GM19328 (cell line): Measurements from ENCODE around the gene DMBX1.

ENCODE experiments used
- ATAC-seq: cut with Tn5 transposase; IDR thresholded peaks from one replicate; pipeline ENCODE4 v1.9.1; 2021; ENCODE audit warnings: mild to moderate bottlenecking, moderate library complexity; ENCODE audit not compliant: unreplicated experiment

DMBX1 gene

DNA sequence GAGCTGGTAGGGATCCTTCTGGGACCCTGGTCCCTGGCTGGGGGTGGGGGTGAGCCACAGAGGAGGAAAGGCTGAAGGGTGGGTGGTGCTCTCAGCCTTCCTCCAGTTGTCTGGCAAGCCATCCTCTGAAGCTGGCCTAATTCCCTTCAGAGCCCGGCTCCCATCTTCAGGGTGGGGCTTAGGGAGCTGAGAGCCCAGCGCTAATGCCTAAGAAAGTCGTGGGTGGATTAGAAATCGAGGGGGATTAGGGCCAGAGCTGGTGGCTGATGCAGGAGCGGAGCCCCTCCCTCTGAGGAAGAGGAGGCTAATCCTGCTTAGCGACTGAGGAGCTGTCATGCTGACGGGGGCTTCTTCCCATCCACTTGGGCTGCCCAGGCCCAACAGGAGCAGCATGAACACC lies 30.8 kb upstream of the DMBX1 start:
- no peak for ATAC-seq

DNA sequence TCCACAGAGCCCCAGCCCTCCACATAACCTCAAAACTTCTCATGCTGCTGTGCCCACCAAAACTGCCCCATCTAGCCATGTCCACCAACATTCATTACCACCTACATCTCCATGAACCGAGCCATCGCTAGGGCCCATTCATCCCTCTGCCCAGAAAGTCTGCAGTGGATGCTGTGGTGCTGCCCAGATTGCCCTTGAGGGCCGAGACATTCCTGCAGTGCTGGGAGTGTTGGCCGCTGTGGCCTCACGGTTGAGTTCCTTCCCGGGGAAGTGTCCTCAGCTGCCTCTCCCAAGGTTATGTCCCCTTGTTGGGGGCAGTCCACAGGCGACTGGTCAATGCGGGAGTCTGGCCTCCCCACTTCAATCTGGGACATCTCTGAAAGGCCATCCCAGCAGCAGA lies 30.3 kb upstream of the DMBX1 start:
- ATAC-seq = no peak

DNA sequence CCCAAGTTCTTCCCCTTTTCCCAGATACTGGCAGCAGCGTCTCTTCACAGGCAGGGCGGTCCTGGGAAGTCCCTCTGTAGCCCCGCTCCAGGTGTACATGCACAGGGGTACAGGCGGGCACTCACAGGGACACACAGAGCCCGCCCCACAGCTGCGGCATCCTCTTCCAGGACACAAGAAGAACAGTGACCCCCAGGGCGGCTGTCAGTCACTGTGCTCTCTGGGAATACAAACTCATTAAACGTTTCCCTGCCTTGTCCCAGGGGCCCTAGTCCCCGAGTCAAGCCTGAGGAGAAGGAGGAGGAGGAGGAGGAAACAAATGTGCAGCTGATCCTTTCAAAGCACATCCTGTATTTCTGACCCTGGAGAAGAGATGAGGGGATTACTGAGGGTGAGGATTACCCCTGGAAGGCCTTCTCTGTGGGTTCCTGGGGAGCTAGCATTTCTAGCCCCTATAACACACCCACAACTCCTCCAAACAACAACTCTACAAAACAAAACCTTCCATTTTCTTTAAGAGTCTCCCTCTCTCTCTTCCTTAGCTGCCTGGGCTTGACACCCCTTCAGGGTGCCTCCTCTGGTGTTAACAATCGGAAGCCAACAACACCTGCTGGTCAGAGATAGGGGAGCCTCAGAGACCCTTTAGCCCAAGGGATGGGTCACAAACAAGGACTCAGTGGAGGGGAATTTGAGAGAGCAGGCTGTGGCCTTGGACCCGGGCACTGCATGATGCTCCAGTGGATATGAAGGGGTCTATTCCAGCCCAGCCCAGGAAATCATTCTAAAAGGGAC lies 28.4 kb upstream of the DMBX1 start:
- ATAC-seq = no peak

DNA sequence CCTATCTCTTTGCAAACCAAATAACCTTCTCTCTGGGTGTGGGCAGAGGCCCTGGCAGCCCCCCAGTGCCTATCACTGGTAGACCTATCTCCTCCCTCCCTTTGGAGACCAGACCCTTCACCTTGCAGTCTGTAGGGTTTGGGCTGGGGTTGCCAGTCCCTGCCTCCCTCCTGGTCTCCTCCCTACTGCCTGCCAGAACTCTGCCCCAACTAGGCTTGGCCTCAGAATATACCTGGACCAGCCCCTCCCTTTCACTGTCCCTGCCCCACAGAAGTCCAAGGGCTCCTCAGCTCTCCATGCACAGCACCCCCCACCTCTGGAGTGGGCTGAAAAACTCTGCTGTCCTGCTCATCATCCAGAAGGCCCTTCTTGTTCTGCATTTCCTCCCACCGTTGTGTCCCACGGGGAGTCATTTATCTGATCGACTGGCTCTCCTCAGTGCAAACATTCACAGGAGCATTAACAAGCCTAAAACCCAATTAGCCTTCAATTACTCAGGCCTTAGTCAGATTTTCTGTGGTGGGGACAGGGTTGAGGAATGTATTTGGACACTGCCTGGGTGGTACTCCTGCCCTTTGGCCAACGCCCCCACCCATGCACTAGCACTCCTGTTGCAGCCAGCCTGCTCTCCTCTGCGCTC lies 27.7 kb upstream of the DMBX1 start:
- no peak for ATAC-seq

DNA sequence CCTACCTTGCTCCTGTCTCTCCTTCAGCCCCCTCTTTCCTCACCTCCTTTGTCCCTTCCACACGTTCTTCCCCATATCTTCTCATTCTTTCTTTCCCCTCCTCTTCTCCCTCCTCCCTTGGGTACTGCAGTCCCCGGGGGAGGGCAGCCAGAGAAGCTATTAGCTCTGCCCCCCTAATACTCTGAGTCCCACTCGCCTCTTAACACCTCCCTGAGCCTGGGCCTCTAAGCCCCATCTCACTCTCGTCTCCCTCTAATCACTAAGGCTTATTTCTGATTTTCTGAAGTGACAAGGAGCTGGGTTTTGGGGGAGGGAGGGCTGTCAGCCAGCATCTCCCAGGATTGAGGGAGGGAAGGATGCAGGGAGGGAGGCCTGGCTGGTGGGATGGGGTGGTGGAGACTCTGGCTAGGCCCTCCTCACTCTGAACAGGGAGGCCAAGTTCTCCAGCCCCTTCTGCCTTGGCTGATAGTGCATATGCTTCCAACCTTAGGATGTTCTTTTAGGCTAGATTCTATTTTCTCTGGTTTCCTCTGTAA lies 25.6 kb upstream of the DMBX1 start:
- ATAC-seq = no peak

DNA sequence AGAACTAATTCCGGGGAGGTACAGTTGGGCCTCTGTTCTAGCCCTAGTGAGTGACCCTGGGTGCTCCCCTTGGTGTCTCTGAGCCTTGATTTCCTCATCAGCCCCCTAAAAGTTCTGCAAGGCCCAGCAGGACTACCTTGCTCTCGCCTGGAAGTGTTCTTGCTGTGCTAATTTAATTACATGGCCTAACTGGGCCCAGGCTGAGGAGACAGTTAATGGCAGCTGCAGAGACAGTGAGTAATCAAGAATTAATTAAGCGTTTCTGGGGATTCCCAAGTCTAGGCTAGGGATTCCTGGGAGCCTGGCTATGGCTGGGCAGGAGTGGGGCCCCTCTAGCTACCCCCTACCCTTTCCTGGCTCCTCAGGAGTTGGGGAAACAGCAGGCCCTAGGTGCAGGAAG lies 24.7 kb upstream of the DMBX1 start:
- ATAC-seq = no peak

DNA sequence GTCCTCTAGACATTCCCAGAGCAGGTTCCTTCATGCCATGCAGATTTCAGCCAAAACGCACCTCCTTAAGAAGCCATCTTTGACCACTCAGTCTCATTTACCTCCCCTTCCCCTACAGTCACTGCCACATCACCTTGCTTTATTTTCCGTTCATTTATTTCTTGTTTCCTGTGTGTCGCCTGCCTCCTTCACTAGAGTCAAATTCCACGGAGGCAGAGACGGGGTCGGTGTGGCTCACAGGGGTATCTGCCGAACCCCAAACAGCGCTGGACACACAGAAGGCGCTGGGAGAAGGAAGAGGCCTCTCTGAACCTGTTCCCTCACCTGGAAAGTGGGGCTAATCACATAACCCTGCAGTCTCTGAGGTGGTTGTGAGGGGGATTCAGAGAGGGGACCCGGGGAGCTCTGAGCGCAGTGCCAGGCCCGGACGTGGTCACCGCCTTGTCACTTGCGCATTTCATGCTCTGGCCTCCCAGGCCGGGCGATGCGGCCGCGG lies 23.6 kb upstream of the DMBX1 start:
- ATAC-seq = no peak

DNA sequence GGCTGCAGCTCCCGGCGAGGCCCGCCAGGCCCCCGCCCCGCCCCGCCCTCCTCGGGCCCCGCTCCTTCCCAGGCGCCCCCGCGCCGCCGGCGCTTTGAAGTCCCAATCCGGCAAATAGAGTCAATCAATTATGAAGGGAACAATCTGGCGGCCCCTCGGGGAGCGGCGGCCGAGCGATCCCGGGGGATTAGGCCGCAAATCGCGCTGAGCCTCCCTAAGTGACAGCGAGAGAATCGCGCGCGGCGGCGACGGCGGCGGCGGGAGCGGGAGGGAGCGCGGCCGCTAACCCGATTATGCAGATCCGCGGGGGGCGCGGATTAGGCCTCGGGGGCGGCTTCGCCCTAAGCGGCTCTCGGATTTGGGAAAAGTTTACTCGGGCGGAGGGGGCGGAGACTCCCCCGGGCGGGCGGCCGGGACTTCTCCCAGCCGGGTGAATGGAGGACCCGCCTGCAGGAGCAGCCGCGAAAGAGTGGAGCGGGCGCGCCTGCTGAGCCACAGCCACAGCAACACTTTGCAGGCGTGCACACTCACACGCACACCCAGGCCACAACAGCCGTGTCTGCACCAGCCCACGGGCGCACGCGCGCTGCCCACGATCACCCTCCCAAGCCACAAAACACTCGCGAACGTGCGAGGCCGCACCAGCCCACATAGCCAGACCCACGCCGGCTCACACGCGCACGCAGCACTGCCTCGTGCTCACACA lies 23.0 kb upstream of the DMBX1 start:
- ATAC-seq = no peak

DNA sequence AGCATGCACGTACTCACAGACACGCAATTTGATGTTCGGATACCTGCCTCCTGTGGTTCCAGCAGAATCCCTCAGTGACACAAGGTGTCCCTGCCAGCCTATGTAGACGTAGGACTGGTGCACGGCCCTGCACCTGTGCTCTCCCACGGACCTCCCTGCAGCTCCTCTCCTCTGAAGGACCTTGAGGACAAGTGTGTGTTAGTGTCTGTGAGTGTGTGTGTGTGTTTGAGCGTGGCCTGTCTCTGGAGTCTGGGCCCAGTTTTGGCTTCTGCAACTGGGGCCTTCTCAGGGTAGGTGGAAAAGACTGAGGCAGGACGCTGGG lies 22.5 kb upstream of the DMBX1 start:
- no peak for ATAC-seq

DNA sequence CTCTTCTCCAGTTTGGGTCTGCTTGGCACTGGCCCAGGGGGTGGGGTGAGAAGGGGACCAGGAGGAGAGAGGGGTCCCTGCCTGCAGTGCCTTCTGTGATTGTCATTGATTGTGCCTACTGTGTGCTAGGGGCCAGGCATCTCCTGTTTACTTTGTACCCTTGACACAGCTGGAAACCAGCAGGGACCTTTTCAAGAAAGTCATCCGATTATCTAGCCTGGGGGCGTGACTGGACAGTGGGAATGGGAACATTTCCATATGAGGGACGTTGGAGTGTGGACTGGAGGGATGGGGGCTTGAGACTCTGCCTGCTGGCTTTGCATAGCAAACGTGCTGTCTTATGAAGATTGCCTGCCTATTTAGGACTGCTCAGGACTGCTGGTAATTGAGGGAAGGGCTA lies 19.8 kb upstream of the DMBX1 start:
- no peak for ATAC-seq

DNA sequence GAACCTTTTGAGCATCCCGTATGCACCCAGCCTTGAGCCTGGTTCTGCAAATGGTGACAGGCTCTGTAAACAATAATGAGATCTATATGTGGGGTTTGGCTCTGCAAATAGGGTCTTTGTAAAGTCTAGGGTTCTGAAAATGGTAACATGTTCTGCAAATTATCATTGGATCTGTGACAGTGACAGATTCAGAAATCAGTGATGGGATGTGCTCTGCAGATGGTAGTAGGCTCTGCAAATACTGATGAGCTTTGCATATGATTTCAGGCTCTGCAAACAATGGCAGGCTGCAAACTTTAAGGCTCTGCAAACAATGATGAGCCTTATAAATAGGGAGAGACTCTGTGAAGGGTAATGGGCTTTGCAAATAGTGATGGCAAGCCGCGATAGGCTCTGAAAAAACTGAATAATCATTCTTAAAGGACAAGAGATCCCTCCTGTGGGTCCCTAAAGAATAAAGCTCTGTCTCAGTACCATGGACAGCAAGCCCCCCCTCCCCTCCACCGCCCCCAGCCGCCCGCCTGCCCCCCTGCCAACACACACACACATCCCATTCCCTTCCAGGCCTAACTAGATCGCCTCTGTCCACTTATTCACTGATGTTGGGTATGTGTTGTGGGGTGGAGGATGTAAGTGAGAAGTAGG lies 17.7 kb upstream of the DMBX1 start:
- no peak for ATAC-seq

DNA sequence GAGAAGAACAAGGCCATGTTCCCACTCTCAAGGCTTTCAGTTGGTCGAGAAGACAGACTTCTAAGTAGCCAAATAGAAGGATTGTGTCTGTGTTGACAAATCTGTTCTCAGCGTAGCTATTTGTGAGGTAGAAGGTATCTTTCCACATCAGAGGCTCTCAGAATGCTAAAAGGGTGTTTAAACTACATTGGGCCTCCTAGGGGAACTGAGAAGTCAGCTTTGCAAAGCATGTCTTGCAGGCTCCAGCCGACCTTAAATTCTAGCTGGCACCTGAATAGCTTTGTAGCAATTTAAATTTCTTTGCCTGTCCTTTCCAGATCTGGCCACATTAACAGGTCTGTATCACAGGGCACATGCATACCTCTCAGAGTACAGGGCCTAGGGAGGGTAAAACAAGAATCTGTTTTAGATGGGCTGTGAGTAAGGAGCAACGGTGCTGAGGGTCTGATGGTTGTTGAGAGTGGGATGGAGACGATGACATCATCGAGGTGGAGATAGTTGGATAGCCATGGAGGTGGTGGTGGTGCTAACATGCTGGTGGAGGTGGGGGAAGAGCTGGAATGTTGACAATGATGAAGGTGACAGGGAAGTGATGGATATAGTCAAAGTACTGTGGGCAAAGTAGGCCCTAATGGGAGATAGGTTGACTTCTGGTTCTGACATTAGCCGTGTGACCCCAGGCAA lies 17.0 kb upstream of the DMBX1 start:
- no peak for ATAC-seq

DNA sequence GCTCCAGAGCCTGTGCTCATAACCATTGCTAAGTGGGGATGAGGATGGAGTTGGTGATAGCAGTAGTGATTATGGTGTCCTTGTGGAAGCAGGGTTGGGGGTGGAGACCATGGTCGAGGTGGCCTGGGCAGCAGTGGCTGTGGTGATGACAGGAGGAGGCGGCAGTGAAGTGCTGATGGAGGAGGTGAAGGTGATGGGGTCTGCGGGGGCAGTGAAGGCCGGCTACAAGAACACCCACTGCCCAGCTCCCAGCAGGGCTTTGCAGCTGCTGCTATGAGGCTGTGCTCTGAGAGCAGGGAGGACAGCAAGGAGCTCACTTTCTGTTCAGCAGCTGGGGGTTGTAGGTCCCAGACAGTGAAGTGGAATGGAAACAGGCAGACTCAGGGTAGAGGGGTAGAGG lies 15.6 kb upstream of the DMBX1 start:
- no peak for ATAC-seq

DNA sequence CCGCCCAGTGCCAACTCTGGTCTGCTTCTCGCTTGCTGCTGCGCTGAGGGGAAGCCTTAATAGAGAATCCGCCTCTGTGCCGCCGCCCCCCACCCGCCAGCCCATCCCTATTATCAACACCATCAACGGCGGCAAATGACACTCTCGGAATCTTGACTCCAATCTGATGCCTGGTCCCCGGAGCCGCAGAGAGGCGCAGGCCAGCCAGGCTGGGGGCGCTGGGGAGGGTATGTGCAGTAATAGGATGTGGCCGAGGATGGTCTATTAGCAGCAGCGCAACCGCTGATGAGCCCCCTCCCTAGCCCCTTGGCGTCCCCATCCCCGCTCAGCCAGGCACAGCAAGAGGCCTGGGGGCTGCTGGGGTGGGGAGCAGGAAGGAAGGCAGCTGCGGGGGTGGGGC lies 15.1 kb upstream of the DMBX1 start:
- ATAC-seq = no peak

DNA sequence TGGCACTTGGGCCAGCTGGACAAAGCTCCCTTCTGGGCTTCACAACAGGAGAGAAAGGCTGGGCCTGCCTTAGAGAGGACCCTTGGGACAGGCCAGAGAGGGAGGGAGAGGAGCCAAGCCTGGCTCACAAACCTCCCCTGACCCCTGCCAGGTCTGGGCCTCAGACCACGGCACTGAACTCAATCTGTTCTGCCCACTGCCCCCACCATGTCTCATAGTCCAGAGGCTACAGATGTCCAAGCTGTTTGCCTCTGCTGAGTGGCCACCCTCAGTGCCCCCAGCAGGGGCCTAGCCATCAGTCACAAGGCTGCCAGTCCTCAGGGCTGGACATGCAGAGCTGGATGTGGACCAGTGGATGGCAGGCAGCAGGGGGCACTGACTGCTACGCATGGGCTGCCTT lies 13.0 kb upstream of the DMBX1 start:
- ATAC-seq = no peak

DNA sequence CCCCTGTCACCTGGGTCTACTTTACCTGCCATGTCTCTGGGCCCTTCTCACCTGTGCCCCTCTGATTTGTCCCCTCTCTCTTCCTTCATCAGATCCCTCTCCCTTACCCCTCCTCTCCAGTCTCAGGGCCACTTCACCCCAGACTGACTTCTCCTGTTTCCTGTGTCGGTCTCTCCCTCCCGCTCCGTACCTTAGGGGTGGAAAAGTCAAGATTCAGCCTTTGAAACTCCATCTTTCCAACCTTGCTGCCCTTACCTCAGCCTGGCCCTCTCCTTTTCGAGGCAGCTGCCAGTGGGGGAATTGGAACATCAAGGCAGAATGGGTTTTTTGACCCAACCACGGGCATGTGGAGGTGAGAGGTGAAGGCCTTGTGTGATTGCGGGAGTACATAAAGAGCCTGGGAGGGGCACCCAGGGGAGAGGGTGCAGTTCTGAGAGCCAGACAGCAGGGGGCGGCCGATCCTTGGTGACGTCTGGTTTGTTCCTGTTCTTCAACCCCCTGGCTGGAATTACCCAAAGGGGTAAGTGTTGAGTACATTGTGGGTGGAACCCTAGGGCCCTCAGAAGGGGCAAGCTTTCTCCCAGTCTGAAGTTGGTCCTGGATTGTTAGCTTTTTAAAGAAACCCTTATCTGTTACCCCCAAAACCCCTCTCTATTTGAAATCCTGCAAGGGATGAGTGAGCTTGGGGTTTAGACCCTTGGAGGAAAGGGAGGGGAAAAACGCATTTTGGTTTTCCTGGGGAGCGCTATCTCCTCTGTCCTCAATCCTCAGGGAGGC lies 12.3 kb upstream of the DMBX1 start:
- no peak for ATAC-seq

DNA sequence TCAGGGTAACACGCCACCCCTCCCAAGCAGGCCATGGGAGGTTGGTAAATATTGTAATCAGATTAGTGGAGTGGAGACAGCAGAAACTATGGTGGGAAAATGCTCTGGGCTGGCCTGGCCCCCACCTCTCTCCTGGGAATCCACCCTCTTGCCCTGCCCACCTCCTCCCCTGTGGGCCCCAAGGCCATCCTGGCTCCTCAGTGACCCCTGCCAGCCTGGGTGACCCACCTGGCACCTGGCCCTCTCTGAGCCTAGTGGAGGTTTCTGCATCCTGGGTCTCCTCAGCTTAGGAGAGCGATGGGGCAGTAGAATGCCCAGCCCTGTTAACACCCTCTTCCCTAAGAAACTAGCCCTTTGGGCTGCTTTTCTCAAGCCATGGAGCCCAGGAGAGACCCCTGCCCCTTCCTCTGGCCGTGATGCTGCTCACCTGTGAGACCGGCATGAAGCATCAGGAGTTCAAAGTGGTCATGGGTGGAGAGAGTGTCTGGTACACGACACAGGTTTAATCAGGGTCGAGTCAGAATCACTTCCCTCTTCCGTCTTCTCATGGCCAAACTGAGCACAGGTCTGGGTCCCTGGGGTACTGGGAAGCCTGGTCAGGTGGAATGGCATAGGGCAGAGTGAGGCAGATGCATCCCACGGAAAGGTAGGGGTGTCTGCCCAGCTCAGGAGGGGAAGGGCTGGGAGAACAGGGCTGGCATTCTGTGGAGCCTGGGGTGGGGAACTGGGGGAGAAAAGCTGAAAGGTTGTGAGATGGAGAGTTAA lies 10.7 kb upstream of the DMBX1 start:
- ATAC-seq = no peak

DNA sequence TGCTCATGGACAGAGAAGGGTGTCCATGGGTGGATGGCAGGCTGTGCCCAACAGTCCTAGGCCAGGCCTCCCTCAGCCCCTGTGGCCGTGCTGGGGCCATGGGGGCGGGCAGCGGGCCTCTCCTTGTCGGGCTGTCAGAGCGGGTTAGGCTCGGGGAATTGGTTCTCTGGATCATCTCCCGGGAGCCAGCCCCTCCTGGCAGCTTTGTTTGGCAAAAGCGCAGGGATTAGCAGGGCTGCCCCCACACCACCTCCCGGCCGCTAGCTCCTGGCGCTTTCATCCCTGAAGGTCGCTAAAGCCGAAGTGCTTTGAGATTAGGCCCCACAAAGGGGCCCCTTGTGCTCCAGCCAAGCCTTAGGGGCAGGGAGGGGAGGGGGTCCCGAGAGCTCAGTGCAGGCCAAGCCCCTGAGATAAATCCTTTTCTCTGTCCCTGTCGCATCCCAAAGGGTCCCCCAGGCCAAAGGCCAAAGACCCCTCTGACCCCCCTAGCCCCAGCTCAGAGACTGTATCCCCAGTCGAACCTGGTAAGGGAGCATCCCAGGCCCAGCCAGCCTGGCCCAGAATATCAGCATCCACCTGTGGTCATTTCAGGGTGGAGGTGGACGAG lies 9.8 kb upstream of the DMBX1 start:
- no peak for ATAC-seq
